ENCODE results near the gene FES.

DNA sequence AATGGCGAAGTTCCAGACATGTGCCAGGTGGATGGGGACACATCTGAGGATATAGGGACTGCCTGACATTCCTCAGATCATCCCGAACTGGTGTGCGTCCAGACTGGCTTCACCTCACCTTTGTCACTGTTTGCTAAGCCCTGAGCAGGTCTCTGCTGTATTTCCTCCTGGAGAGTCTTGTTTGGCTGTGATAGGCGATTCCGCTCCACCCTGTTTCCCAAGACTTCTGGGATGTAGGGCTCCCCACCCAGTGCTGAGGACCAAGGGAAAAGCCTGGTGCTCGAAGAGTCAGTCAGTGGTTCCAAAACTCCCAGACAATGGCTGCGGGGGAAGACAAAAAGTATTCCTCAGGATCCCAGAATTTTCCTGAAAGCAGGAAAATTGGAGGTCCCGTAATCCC, 27.0 kb upstream of the FES start:
- no peak for TF ChIP-seq EZH2phosphoT487 (IDR thresholded peaks at IDR 0.05; ENCODE audit: borderline replicate concordance, low read depth, low read length)
- TF ChIP-seq, protein P1, sequence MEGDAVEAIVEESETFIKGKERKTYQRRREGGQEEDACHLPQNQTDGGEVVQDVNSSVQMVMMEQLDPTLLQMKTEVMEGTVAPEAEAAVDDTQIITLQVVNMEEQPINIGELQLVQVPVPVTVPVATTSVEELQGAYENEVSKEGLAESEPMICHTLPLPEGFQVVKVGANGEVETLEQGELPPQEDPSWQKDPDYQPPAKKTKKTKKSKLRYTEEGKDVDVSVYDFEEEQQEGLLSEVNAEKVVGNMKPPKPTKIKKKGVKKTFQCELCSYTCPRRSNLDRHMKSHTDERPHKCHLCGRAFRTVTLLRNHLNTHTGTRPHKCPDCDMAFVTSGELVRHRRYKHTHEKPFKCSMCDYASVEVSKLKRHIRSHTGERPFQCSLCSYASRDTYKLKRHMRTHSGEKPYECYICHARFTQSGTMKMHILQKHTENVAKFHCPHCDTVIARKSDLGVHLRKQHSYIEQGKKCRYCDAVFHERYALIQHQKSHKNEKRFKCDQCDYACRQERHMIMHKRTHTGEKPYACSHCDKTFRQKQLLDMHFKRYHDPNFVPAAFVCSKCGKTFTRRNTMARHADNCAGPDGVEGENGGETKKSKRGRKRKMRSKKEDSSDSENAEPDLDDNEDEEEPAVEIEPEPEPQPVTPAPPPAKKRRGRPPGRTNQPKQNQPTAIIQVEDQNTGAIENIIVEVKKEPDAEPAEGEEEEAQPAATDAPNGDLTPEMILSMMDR (conservative IDR thresholded peaks at IDR 0.05; ENCODE audit: low read length): no peak

Data from OCI-LY7 (cell line).